ENCODE data around the gene SPATA46.

SPATA46 gene

DNA sequence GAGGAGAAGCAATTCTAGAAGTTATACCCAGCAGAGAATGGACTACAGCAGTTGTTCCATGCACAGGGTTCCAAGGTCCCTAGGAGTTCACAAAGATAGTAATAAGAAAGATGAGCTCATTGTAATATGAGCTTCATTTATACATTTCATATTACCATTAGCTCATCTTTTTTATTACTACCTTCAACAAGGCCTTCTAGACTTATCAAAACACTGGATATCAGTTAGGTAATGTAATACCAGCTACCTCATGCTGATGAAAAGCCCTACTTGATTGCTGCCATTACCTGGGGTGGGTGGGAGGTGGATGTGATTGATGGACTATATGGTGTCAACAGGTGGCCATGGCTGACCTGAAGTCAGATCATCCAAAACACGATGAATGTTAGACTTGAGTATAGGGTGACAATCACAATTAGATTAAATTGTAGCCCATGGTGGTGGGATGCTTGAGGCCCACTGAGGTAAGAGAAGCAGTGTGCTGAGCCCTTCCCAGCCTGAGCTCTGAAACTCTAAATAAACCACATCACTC lies 34.1 kb downstream of the SPATA46 start:
- TF ChIP-seq, protein P1, sequence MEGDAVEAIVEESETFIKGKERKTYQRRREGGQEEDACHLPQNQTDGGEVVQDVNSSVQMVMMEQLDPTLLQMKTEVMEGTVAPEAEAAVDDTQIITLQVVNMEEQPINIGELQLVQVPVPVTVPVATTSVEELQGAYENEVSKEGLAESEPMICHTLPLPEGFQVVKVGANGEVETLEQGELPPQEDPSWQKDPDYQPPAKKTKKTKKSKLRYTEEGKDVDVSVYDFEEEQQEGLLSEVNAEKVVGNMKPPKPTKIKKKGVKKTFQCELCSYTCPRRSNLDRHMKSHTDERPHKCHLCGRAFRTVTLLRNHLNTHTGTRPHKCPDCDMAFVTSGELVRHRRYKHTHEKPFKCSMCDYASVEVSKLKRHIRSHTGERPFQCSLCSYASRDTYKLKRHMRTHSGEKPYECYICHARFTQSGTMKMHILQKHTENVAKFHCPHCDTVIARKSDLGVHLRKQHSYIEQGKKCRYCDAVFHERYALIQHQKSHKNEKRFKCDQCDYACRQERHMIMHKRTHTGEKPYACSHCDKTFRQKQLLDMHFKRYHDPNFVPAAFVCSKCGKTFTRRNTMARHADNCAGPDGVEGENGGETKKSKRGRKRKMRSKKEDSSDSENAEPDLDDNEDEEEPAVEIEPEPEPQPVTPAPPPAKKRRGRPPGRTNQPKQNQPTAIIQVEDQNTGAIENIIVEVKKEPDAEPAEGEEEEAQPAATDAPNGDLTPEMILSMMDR (IDR thresholded peaks at IDR 0.05), result no peak

DNA sequence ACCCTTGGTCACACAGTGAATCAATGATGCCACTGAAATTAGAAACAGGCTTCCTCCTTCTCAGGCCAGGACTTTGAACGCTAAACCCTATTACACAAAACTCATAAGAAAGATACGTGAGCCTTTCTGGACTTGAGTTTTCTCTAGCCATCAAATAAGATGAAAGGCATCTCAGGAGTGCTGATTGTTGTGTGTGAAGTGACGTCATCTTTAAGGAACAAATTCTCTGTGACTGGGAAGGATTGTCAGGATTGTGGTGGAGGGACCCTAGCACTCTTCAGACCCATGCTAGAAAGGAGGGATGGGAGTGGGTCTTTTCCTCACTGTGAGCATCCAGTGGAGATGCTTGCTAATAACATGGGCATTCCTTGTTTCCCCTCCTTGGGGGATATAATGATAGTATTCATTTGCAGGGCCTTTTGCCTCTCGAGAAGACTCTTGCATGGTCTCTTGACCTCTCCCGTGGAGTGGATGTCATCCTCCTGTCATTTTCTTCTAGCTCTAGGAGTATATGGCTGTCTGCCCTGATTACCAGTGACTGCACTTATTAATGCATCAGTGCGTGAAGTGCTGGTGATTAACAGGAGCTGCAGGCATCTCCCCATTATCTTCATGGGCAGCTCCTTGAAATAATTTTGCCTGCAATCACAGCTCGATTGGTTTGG lies 39.9 kb downstream of the SPATA46 start:
- TF ChIP-seq, protein P1 (IDR thresholded peaks at IDR 0.05), result no peak

DNA sequence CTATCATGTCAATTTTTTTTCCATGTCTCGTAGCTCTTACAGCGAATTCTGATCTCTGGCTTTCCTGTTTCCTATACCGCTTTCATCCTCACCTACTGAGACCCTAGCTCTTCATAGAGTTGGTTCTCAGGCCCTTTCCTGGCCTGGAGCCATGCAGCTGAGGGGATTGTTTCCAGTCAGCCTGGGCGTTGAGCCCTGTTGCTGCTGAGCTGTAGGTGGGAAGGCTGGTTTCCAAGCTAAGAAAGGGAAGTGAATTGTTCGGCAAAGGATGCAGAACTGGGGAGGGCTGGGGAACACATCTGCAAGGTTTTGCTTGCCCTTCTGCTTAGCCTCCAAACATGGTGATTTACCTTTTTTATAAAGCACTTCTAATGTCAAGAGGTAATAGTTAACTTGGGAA lies 41.5 kb downstream of the SPATA46 start:
- TF ChIP-seq, protein P1 (IDR thresholded peaks at IDR 0.05), result no peak

DNA sequence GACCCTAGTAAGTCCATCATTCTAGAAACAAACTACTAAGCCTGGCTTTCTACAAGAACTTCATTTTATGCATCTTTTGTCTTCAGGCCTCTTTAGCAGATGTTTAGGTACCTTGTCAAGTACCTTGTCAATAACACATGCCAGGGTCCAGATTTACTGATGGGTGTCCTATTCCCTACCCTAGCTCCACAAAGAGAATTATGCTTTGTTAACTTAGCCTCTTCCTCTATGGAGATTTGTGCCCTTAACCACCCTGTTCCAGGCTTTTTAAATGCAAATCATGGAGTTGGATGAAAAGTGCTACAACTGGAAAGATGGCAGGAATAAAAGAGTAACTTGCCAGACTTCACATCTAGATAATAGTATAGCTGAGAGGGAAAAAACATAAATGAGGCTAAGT lies 42.7 kb downstream of the SPATA46 start:
- TF ChIP-seq, protein P1 (IDR thresholded peaks at IDR 0.05), result no peak

DNA sequence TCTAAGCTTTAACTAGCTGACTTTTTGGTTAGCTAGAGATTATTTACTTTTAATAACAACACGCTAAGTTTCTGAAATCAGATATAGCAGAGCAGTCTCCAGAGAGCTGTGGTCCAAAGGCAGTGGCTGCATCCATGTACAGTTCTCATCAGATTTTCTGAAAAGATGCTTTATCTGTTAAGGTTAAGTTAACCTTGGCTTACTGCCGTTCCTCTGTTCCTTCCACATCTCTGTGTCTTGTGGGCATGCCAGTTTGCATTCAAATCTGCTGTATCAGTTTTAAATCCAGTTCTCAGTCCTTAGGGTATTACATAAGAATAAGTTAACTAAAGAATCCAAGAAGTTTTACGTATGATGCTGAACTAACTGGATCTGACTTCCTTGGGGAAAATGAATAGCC lies 46.8 kb downstream of the SPATA46 start:
- TF ChIP-seq, protein P1 (IDR thresholded peaks at IDR 0.05), result no peak

DNA sequence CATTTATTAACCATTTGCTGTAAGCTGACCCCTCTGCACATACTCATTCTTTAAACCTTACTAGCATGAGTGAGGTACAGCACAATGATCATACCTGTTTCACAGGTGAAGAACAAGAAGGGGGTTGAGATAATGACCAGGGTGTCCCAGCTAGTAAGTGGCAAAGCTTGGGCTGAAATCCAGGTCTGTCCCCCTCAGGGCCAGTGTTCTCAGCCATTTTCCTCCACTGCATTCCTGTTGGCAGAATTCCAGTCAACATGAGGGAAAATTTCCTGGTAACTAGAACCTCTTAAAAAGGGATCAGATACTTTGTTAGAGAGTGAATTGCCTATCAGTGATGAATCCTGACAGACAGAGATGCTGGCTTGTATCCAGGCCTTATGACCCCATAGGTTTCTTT lies 48.1 kb downstream of the SPATA46 start:
- TF ChIP-seq, protein P1 (IDR thresholded peaks at IDR 0.05), result no peak

DNA sequence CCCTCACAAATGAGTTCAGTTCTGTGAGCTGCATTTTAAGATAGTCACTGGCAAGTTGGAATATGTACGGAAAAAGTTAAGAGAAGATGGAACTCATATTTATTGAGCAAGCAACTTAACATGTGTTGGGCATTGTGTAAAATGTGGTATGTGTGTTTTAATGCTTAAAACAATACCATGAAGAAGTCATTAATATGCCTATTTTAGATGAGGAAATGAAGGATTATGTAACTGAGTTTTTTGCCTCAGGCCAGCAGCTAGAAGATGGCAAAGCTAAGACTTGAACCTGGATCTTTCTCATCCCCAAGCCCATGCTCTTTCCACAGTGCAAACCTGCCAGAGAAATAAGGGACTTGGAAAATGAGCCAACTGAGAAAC lies 48.9 kb downstream of the SPATA46 start:
- TF ChIP-seq, protein P1 (IDR thresholded peaks at IDR 0.05), result no peak

Data from LNCAP (cell line).